OCI-LY1 (cell line): ENCODE data around the gene TTC24.

ENCODE experiments used
- CTCF ChIP-seq: fragments of 200-600 bp; sonication (generic), shearing (Covaris generic); IDR thresholded peaks from 2 replicates; pipeline ENCODE4 v1.5.1; 2017; ENCODE audit warnings: mild to moderate bottlenecking, antibody characterized with exemption, low read length, moderate library complexity, mixed read lengths
- EZH2 ChIP-seq: fragments of 200-600 bp; sonication (generic), shearing (Covaris generic); IDR thresholded peaks from 2 replicates; pipeline ENCODE4 v1.8.0; 2017; ENCODE audit warnings: borderline replicate concordance, mixed run types, mild to moderate bottlenecking, antibody characterized with exemption, low read length, moderate library complexity, mixed read lengths

DNA sequence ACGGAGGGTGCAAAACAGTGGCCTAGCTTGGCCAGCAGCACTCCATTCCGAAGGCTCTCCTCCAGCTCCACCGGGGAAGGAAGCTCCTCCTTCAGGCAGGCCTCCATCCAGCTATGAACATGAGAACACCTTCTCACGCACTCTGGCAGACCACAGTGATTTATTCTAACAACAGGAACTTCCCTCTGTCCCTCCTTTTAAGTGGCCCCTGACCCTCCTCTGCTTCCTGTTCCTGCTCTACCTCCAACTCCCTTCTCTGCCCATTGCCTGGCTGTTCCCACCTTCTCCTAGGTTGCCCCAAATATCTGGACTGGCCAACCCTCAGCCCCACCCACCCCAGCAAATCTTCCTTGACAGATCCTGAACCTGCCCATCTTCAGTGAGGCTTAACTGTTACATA, 13.1 kb upstream of the TTC24 start:
- TF ChIP-seq EZH2: no peak
- no peak for TF ChIP-seq CTCF
